ENCODE data around the gene CBX1. TPM values are rescaled to one million over a fixed set of nuclear protein-coding genes. Genes with fewer than 3 reads are reported as not detected.
"Not testable (repeated sequence)": the region's sequence is repeated elsewhere in the genome, so short reads cannot be mapped to it uniquely, and the experiment has no call there.

The CBX1 gene
- total and polyA plus RNA-seq, 7 donors = 26.8 to 37.4 (median 32.8) TPM

DNA sequence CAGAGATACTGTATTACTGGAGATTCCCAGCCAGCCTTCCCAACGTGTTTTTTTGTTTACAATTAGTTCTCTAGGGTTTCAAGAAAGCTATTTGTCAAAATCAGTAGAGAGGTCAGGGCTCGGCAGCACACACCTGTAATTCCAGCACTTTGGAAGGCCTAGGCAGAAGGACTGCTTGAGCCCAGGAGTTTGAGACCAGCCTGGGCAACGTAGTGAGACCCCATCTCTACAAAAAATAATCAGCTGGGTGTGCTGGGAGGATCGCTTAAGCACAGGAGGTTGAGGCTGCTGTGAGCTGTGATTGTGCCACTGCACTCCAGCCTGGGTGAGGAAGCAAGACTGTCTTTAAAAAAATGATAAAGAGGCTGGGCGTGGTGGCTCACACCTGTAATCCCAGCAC, 19.4 kb downstream of the CBX1 start:
- no peak overlapping the region for H3K4me3 ChIP-seq
- peak; percentile 14 for DNase-seq
- peaks cover 0 to 3% (median 0%) of the 10 kb centered on the region in 4 donors for H3K36me3 ChIP-seq
- H3K27me3 ChIP-seq = no peaks in the 10 kb centered on the region
- intact Hi-C loops (cut with DNase I) = no loop called here
- 77 to 87% methylated on average over 5 of the region's 5 CpGs for WGBS, 2 donors
- H3K27ac ChIP-seq = no peak overlapping the region
- TF ChIP-seq POLR2AphosphoS5 (IDR thresholded peaks at IDR 0.05) (no peak), POLR2A (IDR thresholded peaks at IDR 0.05) (no peak), EP300 (IDR thresholded peaks at IDR 0.05) (no peak)
- TF ChIP-seq, protein P1, sequence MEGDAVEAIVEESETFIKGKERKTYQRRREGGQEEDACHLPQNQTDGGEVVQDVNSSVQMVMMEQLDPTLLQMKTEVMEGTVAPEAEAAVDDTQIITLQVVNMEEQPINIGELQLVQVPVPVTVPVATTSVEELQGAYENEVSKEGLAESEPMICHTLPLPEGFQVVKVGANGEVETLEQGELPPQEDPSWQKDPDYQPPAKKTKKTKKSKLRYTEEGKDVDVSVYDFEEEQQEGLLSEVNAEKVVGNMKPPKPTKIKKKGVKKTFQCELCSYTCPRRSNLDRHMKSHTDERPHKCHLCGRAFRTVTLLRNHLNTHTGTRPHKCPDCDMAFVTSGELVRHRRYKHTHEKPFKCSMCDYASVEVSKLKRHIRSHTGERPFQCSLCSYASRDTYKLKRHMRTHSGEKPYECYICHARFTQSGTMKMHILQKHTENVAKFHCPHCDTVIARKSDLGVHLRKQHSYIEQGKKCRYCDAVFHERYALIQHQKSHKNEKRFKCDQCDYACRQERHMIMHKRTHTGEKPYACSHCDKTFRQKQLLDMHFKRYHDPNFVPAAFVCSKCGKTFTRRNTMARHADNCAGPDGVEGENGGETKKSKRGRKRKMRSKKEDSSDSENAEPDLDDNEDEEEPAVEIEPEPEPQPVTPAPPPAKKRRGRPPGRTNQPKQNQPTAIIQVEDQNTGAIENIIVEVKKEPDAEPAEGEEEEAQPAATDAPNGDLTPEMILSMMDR (IDR thresholded peaks at IDR 0.05) = no peak
- H3K4me1 ChIP-seq = peaks cover 0 to 23% (median 20%) of the 10 kb centered on the region in 4 donors
- no peaks in the 10 kb centered on the region for H3K9me3 ChIP-seq

DNA sequence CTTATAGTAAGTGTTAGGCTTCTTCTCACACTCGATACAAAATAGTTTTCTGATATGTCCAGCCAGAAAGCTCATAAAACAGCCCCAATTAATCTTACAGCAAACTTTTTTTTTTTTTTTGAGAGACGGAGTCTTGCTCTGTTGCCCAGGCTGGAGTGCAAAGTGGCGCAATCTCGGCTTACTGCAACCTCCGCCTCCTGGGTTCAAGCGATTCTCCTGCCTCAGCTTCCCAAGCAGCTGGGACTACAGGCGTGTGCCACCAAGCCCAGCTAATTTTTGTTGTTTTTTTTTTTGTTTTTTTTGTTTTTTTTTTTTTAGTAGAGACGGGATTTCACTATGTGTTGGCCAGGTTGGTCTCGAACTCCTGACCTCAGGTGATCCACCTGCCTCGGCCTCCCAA, 24.1 kb downstream of the CBX1 start:
- intact Hi-C loops (cut with DNase I) = loop anchor here (10.0 kb wide), 1 partner anchor 102 kb away; the partner anchor contains the start of gene CDK5RAP3
- not testable (repeated sequence) for H3K27ac ChIP-seq, H3K9me3 ChIP-seq, H3K4me3 ChIP-seq, H3K27me3 ChIP-seq, H3K4me1 ChIP-seq
- 95 to 96% methylated on average over 10 of the region's 10 CpGs for WGBS, 2 donors
- DNase-seq = peak; percentile 12
- H3K36me3 ChIP-seq = peaks cover 0 to 47% (median 14%) of the 10 kb centered on the region in 4 donors

DNA sequence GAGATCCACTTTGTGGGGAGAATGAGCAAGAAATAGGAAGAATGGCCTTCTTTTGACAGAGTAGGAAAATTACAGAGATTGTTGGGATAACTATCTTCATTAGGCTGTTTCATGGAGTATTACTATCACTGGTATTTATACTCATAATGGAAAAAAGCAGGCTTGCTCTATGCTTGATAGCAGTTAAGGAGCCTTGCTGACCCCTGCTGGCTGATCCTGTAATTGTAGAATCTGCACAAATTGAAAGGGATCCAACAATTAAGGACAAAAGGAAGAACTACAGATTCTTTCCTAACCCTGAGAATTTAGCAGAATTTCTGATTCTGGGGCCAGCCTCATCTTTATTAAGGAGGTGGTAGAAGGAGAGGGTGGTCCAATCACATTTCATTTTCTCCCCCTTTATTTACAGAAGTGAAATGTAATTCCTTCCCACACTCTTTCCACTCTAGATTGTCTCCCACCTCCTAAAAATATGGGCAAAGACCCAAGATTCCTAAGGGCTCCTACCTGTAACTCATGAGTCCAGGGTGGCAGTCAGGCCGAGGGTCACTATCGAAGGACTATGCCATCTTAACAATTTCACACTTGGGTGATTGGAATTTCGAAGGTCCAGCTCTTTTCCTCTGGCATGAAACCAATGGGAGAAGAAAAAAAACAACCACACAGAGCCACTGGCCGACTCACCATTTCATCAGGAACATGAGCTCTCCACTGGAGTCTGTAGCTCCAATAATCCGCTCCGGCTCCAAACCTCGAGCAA, 26.8 kb downstream of the CBX1 start:
- Histone ChIP-seq H3K27ac (peak overlapping the region in 3 of 4 donors; percentile 19 to 45 (median 39)), H3K4me1 (peaks cover 0 to 9% (median 3%) of the 10 kb centered on the region in 4 donors), H3K36me3 (peaks cover 0 to 71% (median 23%) of the 10 kb centered on the region in 4 donors), H3K9me3 (no peaks in the 10 kb centered on the region), H3K27me3 (no peaks in the 10 kb centered on the region), H3K4me3 (no peak overlapping the region)
- DNase-seq = peak; percentile 86
- 73 to 86% methylated on average over 7 of the region's 7 CpGs for WGBS, 2 donors
- TF ChIP-seq EP300 (IDR thresholded peaks at IDR 0.05) (no peak), POLR2AphosphoS5 (IDR thresholded peaks at IDR 0.05) (peak in 3 of 4 donors; percentile 24 to 51 (median 50))
- TF ChIP-seq, protein P1 (IDR thresholded peaks at IDR 0.05) = peak; percentile 52 to 84 (median 74)
- intact Hi-C loops (cut with DNase I) = loop anchor here (1.0 to 10.0 kb wide), 4 partner anchors 37 to 100 kb away; partner anchors contain the start of genes CDK5RAP3 and COPZ2

DNA sequence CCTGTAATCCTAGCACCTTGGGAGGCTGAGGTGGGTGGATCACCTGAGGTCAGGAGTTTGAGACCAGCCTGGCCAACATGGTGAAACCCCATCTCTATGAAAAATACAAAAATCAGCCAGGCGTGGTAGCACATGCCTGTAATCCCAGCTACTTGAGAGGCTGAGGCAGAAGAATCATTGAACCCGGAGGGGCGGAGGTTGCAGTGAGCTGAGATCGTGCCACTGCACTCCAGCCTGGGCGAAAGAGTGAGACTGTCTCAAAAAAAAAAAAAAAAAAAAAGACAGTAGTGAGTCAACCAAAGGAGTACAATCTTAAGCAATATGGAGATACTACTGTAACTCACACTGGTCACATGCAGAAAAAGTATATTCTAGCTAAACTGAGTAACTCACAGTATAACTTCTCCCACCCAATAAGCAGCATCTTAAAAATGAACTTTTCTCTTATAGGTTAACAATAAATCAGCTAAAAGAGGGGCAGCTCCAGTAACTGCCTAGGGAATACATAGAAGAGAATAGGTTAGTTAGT, 27.6 kb downstream of the CBX1 start:
- intact Hi-C loops (cut with DNase I) = loop anchor here (1.0 to 10.0 kb wide), 4 partner anchors 36 to 99 kb away; partner anchors contain the start of genes CDK5RAP3 and COPZ2
- H3K9me3 ChIP-seq = not testable (repeated sequence)
- peak; percentile 24 for DNase-seq

DNA sequence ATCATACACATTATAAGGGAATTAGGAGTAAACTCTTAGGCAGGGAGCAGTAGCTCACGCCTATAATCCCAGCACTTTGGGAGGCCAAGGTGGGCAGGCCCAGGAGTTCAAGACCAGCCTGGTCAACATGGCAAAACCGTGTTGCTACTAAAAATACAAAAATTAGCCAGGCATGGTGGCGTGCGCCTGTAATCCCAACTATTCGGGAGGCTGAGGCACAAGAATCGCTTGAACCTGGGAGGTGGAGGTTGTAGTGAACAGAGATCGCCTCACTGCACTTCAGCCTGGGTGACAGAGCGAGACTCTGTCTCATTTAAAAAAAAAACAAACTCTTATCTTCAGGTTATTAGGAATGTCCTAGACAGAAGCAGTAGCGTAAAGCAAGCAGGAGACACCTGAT, 28.5 kb downstream of the CBX1 start:
- peaks cover 0 to 84% (median 29%) of the 10 kb centered on the region in 4 donors for H3K36me3 ChIP-seq
- H3K9me3 ChIP-seq, H3K4me1 ChIP-seq, H3K27me3 ChIP-seq, H3K27ac ChIP-seq, H3K4me3 ChIP-seq: not testable (repeated sequence)
- DNase-seq = peak; percentile 8
- intact Hi-C loops (cut with DNase I) = loop anchor here (10.0 kb wide), 1 partner anchor 98 kb away; the partner anchor contains the start of gene CDK5RAP3
- 95 to 97% methylated on average over 9 of the region's 9 CpGs for WGBS, 2 donors

More for the DNA sequence above, 27.6 kb downstream of the CBX1 start:
- not testable (repeated sequence) for H3K4me3 ChIP-seq, H3K4me1 ChIP-seq, H3K27me3 ChIP-seq
- WGBS, 2 donors = 96% methylated on average over 5 of the region's 5 CpGs
- Histone ChIP-seq H3K36me3 (peaks cover 0 to 80% (median 25%) of the 10 kb centered on the region in 4 donors), H3K27ac (peak overlapping the region in 3 of 4 donors; percentile 19 to 45 (median 39))

DNA sequence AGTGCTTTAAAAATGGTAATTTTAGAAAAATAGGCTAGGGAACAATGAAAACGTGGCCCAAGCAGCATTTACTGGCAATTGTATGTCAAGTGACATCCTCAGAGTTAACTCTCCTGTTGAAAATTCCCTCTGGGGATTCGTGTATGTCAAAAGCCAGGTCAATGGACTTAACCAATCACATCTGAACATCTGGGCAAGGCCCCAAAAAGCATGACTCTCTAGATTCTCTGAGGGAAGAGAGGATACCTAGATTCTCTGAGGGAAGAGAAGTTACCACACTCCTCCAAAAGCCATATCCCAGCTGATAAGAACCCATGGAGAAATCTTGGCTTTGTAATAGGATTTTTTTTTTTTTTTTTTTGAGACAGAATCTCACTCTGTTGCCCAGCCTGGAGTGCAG, 29.6 kb downstream of the CBX1 start:
- H3K27me3 ChIP-seq = no peaks in the 10 kb centered on the region
- no peak overlapping the region for H3K27ac ChIP-seq
- peak; percentile 10 for DNase-seq
- intact Hi-C loops (cut with DNase I) = loop anchor here (10.0 kb wide), 1 partner anchor 97 kb away; the partner anchor contains the start of gene CDK5RAP3
- no peak for TF ChIP-seq EP300 (IDR thresholded peaks at IDR 0.05)
- TF ChIP-seq POLR2A (IDR thresholded peaks at IDR 0.05) = no peak
- TF ChIP-seq, protein P1 (IDR thresholded peaks at IDR 0.05) = no peak
- TF ChIP-seq POLR2AphosphoS5 (IDR thresholded peaks at IDR 0.05) = no peak
- peaks cover 0 to 9% (median 3%) of the 10 kb centered on the region in 4 donors for H3K4me1 ChIP-seq
- no peak overlapping the region for H3K4me3 ChIP-seq
- H3K9me3 ChIP-seq = no peaks in the 10 kb centered on the region
- 76 to 83% methylated on average over 2 of the region's 2 CpGs for WGBS, 2 donors
- peaks cover 0 to 85% (median 30%) of the 10 kb centered on the region in 4 donors for H3K36me3 ChIP-seq
